ENCODE results near the gene MAMDC4.
A peak's percentile ranks its signal among the peaks of the same experiment; 100 is the strongest.

Gene MAMDC4

DNA sequence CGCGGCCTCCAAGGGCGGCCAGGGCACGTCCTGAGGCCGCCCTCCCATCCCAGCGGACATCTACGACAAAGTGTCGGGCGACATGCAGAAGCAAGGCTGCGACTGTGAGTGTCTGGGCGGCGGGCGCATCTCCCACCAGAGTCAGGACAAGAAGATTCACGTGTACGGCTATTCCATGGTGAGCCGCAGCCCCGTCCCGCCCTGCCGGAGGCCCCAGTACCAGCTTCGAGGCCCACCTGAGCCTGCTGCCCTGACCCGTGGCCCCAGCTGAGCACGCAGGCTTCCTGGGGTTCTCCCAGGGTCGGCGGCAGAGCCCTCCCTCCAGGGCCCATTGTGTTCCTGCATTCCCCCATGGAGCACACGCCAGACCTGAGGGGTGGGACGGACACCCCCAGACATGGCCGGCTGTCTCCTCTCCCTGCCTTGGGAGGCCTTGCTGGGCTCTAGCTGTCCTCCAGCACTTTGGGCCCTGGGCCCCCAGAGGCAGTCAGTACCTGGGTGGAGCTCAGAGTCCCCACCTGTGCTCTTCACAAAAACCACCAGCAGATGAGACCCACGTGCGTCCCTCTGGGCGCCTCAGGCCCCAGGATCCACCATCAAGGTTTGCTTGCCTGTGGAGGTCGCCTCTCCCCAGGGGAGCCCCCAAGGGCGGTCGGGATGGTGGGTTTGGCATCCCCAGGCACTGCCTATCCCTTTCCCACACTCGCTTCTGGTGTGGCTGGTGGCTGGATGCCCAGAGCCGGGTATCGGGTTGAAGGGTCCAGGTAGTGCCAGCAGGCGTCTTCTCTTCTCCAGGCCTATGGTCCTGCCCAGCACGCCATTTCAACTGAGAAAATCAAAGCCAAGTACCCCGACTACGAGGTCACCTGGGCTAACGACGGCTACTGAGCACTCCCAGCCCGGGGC, 1.9 kb upstream of the MAMDC4 start:
- DNase-seq (ENCODE audit: low spot score): no peak

DNA sequence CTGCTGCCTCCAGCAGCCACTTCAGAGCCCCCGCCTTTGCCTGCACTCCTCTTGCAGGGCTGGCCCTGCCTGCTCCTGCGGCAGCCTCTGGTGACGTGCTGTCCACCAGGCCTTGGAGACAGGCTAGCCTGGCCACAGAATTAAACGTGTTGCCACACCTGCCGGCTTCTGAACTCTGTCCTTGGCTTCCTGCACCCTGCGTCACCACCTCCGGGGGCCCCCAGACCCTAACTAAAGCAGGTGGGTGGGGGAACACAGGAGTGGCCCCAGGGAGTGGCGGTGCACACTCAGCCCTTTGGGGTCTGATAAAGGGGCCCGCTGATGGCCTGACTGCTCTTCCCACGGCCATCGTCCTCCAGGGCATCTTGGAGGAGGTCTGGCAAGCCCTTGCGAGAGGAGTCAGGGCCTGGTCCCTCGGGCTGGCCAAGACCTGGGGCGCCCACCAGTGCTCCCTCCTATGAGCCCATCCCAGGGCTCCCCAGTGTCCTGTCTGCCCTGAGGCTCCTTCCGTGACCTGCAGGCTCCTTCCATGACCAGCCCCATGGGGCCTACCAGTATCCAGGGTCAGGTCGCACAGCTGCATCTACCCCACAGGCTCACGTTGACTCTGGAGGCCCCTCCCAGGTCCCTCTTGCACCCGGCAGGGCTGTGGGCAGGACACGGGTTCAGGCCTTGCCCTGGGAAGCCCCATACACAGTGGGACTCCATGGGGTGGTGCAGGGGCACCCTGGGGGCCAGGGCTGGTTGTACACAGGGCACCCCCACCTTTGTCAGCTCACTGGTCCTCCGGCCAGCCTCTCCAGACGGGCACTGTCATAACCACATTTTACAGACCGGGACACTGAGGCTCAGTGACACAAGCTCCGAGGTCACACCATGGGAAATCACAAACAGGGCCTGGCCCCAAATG, 1.0 kb upstream of the MAMDC4 start:
- no peak for DNase-seq (ENCODE audit: low spot score)

DNA sequence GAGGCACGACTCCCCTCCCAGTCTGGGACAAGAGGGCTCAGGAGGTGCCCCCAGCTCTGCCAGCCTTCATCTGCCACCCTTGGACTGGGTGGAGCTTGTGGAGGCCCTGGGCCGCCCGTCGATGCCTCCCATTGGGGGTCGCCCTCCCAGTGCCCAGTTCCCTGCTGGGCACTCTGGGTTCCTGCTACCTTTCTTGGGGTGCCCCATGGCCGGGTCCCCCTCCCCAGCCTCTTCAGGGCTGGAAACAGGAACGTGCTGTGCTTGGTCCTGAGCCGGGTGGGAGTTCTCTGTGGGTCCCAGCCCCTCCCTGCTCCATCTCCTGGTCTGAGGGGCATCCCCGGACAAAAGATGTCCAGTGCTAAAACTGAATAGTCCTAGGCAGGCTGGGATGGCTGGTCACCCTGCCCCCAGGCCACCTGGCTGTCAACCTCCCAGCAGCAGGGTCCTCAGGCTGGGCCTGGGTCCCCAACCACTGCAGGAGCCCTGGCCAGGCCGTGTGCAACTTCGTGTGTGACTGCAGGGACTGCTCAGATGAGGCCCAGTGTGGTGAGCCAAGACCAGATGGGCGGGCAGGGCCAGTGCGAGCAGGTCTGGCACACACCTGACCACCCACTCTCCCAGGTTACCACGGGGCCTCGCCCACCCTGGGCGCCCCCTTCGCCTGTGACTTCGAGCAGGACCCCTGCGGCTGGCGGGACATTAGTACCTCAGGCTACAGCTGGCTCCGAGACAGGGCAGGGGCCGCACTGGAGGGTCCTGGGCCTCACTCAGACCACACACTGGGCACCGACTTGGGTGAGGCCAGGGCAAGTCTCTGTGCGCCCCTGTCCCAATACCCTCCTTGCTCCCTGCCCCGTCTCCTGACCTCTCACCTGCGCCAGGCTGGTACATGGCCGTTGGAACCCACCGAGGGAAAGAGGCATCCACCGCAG, 784 bp downstream of the MAMDC4 start:
- DNase-seq (ENCODE audit: low spot score): no peak

DNA sequence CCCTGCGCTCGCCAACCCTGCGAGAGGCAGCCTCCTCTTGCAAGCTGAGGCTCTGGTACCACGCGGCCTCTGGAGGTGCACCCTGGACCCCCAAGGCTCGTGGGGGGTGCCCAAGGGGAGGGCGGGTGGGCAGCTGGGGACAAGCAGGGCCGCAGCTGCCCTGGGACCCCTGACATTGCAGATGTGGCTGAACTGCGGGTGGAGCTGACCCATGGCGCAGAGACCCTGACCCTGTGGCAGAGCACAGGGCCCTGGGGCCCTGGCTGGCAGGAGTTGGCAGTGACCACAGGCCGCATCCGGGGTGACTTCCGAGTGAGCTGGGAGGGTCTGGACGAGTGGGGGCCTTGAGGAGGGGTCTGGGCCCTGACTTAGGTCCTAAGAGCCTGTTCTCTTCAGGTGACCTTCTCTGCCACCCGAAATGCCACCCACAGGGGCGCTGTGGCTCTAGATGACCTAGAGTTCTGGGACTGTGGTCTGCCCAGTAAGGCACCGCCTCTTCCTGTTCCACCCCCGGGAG, 1.5 kb downstream of the MAMDC4 start:
- no peak for DNase-seq (ENCODE audit: low spot score)

DNA sequence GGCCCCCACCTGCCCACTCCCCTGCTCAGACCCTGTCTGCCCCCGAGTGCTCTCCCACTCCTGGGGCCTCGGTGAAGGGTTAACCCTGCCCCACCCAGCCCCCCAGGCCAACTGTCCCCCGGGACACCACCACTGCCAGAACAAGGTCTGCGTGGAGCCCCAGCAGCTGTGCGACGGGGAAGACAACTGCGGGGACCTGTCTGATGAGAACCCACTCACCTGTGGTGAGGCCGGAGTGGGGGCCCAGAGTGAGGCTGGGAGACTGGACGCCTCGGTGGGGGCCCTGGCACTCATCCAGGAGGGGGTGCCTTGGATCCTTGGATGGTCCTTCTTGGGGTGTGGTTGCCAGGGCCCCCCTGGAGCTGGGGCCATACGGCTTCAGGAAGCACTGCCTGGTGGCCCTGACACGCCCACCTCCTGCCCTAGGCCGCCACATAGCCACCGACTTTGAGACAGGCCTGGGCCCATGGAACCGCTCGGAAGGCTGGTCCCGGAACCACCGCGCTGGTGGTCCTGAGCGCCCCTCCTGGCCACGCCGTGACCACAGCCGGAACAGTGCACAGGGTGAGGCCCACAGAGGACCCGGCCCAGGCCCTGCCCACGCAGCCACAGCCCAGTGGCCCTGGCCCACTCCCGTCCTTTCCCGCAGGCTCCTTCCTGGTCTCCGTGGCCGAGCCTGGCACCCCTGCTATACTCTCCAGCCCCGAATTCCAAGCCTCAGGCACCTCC, 2.1 kb downstream of the MAMDC4 start:
- no peak for DNase-seq (ENCODE audit: low spot score)

DNA sequence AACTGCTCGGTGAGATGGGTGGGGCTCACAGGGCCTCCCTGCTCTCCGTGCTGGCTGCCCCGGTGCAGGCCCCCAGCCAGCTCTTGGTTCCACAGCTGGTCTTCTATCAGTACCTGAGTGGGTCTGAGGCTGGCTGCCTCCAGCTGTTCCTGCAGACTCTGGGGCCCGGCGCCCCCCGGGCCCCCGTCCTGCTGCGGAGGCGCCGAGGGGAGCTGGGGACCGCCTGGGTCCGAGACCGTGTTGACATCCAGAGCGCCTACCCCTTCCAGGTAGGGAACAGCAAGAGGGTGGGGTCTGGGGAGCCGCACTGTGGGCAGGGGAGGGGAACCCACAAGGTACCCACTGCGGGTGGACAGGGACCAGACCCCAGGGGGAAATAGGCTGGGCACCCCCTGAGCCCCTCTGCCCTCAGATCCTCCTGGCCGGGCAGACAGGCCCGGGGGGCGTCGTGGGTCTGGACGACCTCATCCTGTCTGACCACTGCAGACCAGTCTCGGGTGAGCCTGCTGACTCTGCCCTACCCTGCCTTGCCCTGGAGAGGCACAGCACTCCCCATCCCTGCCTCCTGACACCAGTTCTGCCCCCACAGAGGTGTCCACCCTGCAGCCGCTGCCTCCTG, 2.8 kb downstream of the MAMDC4 start:
- DNase-seq (ENCODE audit: low spot score): no peak

DNA sequence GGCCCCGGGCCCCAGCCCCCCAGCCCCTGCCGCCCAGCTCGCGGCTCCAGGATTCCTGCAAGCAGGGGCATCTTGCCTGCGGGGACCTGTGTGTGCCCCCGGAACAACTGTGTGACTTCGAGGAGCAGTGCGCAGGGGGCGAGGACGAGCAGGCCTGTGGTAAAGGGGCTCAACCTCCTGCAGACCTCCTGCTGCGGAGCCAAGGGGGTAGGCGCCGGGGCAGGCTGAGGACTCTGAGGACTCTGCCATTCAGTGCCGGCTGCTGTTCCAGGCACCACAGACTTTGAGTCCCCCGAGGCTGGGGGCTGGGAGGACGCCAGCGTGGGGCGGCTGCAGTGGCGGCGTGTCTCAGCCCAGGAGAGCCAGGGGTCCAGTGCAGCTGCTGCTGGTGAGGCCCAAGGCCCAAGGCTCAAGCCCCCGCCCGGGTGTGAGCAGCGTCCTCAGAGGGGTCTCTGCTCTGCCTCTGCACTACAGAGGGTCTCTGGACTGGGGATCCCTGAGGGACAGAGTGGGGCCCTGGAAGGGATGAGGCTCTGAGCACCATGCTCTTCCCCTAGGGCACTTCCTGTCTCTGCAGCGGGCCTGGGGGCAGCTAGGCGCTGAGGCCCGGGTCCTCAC, 3.4 kb downstream of the MAMDC4 start:
- DNase-seq (ENCODE audit: low spot score): no peak

DNA sequence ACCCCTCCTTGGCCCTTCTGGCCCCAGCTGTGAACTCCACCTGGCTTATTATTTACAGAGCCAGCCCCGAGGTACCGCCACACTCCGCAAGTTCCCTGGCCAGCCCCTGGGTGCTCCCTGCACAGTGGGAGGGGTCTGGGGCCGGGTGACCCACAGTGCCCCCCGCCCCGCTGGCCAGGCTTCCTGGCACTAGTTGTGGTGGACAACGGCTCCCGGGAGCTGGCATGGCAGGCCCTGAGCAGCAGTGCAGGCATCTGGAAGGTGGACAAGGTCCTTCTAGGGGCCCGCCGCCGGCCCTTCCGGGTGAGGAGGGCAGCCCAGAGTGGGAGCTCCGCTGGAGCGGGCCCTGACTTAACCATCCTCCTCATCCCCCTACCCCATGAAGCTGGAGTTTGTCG, 3.9 kb downstream of the MAMDC4 start:
- DNase-seq (ENCODE audit: low spot score): no peak

DNA sequence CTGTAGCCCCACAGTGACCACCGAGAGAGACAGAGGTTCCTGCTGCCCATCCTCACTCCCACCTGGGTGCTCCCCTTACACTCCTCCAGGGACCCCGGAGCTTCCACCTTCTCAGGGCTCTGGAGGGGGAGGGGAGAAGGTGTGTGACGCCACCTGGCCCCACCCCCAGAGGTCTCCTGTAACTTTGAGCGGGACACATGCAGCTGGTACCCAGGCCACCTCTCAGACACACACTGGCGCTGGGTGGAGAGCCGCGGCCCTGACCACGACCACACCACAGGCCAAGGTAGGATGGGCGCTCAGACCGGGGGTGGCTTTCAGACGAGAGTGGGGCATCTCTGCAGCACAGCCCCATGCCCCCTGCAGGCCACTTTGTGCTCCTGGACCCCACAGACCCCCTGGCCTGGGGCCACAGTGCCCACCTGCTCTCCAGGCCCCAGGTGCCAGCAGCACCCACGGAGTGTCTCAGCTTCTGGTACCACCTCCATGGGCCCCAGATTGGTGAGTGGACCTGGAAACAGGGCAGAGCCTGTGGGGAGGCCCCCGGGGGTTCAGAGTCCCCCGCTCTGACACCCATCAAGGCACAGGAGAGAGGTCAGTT, 4.5 kb downstream of the MAMDC4 start:
- DNase-seq (ENCODE audit: low spot score): no peak

DNA sequence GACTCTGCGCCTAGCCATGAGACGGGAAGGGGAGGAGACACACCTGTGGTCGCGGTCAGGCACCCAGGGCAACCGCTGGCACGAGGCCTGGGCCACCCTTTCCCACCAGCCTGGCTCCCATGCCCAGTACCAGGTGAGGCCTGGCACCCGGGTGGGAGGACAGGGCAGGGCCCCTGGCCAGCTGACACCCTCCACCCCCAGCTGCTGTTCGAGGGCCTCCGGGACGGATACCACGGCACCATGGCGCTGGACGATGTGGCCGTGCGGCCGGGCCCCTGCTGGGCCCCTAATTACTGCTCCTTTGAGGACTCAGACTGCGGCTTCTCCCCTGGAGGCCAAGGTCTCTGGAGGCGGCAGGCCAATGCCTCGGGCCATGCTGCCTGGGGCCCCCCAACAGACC, 5.0 kb downstream of the MAMDC4 start:
- no peak for DNase-seq (ENCODE audit: low spot score)

DNA sequence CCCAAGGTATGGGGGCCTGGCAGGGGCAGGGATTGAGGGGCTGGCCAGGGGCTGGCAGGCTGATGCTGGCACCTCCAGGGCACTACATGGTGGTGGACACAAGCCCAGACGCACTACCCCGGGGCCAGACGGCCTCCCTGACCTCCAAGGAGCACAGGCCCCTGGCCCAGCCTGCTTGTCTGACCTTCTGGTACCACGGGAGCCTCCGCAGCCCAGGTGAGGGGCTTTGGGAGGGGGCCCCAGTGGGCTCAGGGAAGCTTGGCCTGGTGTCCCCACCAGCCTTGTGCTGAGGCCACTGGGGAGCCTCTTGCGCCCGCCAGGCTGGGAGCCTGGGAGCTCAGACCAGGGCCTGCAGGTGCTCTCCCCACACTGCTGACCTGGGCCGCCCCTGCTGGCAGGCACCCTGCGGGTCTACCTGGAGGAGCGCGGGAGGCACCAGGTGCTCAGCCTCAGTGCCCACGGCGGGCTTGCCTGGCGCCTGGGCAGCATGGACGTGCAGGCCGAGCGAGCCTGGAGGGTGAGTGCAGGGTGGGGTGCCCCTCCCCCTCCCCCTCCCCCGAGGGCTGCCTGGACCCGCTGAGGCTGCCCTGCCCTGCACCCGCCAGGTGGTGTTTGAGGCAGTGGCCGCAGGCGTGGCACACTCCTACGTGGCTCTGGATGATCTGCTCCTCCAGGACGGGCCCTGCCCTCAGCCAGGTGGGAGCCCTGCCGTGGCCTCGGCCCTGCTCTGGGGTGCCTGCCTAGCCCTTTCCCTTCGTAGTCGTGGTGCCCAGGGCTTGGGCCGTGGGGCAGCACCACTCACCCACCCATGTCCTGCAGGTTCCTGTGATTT, 5.7 kb downstream of the MAMDC4 start:
- no peak for DNase-seq (ENCODE audit: low spot score)

DNA sequence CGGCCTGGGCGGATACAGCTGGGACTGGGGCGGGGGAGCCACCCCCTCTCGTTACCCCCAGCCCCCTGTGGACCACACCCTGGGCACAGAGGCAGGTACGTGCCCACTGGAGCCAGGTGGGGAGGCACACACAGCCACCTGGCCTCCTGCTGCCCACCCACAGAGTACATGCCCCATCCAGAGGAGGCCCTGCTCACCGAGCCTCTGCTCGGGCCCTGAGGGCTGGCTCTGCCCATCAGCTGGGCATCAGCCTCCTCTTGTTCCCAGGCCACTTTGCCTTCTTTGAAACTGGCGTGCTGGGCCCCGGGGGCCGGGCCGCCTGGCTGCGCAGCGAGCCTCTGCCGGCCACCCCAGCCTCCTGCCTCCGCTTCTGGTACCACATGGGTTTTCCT, 6.3 kb downstream of the MAMDC4 start:
- no peak for DNase-seq (ENCODE audit: low spot score)

DNA sequence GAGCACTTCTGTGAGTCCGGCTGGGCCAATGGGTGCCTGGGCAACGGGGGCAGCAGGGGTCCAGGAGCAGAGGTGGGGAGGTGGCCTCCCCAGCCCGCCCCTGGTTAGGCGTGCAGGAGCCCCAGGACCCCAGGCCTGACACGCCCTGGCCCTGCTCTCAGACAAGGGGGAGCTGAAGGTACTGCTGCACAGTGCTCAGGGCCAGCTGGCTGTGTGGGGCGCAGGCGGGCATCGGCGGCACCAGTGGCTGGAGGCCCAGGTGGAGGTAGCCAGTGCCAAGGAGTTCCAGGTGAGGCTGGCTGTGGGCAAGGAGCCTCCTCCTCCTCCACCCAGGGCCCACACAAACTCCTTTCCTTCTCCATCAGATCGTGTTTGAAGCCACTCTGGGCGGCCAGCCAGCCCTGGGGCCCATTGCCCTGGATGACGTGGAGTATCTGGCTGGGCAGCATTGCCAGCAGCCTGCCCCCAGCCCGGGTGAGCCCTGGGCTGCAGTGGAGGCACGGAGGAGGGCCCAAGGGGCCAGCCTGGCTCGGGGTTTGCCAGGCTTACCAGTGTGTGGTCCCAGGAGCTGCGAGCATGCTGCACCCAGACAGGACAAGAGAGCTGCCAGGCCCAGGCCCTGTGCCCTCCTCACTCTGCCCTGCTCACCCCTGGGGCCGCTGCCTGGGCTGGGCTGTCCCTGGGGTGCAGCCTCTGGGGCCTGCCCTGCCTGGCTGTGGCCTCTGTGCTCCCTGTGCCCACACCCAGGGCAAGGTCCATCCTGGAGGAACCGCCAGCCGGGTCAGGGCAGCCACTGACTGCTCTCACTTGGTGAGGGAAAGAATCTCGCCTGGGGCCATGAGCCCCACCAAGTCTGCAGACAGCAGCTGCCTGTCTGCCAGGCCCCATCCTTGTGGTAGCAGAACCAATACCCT, 7.0 kb downstream of the MAMDC4 start:
- peak; percentile 28 for DNase-seq (ENCODE audit: low spot score)

DNA sequence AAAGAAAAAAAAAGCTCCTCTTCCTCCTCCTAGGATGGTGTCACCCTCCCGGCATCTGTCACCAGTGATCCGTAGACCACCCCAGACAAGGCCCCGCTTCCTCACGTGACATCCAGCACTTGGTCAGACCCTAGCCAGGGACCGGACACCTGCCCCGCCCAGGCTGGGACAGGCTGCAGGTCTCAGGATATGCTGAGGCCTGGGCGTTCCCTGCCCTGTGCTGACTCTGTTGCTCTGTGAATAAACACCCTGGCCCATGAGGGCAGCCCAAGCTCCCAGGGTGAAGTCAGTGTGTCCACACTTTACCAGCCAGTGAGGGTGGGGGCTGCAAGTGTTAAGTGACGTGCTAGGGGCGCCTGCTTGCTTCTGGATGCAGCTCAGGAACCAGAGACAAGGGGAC, 8.4 kb downstream of the MAMDC4 start:
- DNase-seq (ENCODE audit: low spot score): no peak

DNA sequence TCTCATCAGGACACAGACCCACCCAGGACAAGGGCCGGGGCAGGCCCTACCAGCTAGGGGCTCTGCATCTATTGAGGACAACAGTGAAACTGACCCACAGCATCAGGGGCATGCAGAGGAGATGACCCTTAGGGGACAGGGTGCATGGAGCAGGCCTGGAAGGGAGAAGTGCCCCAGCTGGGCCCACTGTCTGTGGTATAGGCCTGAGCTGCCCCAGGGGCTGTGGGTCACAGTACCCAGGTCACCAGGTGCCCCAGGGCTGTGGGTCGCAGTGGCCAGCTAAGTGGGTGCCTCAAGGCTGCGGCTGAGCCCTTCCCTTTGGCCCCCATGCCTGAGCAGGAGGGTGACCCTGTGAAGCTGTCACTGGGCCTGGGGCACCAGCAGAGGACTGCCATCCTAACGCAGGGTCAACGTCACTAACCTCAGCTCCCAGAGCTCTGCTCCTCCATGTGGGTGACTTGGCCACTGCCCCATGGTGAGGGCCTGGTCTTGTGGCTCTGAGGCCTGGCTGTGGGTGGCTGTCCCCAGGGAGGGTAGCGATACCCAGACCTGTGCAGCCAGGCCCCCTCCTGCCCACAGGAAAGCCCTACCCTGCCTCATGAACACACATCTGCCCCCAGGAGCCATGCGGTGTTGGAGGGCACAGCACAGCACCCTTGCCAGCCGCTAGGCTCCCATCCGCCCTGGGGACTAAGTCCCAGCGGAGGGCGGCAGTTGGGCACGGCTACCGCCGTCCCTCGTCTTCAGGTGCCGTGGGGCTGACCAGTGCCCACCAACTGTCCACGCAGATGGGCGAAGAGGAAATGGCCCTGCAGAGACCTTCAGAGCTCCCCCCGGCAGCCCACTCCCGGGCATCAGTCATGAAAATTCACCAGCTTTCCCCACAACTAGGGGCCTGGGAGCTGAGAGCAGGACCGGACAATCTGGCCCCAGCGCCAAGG, 9.1 kb downstream of the MAMDC4 start:
- no peak for DNase-seq (ENCODE audit: low spot score)

DNA sequence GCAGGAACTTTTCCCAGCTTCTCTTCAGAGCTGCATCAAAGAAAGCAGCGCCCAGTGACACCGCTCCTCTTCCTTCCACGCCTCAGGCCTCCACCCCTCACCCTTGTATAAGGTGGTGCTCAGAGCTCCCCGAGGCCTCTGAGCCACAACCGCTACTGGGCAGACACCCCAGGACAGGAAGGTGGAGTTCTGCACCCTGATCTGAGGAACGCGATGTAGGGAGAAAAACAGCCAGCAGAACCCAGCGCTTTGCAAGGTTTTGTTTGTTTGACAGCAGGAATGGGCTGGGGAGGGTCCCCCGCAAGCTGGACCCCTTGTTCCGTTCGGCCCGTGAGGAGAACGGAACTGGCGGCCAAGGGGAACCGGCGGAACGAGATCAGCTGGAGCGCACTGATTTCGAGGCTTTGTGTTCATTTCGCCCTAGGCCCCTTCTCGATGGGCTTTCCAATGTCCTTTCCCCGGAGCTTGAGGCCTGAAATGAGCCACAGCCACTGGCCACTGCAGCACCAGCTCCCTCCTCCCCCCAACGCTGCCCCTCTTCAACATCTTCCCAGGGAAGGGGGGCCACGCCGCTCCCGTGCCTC, 9.8 kb downstream of the MAMDC4 start:
- DNase-seq (ENCODE audit: low spot score): no peak
